Activated CD4-positive, alpha-beta T cell treated with anti-CD3 and anti-CD28 coated beads, Interleukin-2, amount 50 U/mL, for 1 hour (primary cell): Measurements from ENCODE around the gene REELD1.

Source experiments
- DNase-seq: peaks from one replicate; pipeline ENCODE4 v3.0.0-alpha.2; 2020

REELD1 gene

GRCh38 chr4:146229406-146229805, 15.1 kb downstream of the REELD1 start:
- DNase-seq: no peak

DNA sequence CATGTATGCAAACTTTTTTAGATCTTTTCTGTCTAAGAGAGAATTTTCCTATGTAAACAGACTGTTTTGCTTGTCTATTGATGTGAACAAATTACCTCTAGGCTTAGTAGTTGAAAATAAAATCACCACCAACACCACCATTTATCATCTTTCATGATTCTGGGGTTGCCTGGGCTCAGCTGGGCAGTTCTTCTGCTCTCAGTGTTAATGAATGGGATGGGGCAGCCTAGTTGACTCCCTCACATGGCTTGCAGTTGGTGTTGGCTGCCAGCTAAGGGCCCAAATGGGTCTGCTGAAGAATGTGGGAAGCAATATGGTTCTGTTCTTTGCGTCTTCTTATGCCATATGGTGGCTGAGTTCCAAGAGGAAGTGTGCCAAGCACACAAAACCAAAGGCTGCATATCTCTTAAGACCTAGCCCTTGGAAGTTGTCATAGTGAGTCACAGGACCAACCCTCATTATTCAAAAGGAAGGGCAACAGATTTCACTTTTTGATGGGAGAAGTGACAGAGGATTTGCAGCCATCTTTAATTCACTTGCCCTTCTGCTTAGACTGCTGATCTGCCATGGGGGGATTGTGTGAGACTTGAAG, 17.9 kb downstream of the REELD1 start:
- DNase-seq: no peak

DNA sequence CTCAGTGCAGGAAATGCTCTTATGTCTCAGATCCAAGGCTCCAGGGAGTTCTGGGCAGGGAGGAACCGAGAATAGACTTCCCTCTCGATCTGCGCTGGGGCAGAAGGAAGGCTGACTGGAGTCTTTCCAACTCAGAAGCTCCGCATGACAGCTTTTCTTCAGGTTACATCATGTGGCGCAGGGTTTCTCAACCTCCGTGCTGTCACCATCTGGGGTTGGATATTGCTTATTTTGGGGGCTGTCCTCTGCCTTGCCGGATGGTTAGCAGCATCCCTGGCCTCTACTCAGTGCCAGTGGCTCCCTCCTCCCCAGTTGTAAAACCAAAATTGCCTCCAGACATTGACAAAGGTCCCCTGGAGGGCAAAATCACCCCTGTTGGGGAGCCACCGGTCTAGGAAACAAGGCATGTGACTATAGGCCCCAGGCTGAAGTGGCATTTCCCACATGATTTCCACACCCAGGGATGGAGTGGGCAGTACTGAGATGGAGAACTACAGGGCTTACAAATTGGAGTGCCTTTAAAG, 21.4 kb downstream of the REELD1 start:
- DNase-seq: no peak

DNA sequence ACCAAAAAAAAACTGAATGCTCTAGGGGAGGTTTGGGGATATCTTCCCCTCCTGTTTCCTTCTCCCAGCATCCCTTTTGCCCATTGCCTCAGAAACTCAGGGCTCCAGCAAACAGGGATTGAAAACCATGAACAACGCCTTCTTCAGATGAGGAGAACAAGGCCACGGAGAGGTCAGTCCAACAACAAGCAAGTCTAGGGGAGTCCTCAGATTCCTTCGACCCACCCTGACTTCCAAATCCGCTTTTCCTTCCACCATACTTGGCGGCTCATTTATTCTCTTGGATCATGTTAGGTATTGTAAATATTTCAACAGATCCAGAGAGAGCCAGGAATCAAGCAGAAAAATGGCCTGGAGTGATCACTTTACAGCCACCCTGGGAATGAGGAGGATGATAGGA, 21.9 kb downstream of the REELD1 start:
- no peak for DNase-seq

GRCh38 chr4:146237092-146237491, 22.8 kb downstream of the REELD1 start:
- DNase-seq: no peak

GRCh38 chr4:146238107-146238506, 23.8 kb downstream of the REELD1 start:
- no peak for DNase-seq

- DNase-seq: peak; percentile 20
Measured at GRCh38 chr4:146243141-146243882, 29.0 kb downstream of the REELD1 start.

DNA sequence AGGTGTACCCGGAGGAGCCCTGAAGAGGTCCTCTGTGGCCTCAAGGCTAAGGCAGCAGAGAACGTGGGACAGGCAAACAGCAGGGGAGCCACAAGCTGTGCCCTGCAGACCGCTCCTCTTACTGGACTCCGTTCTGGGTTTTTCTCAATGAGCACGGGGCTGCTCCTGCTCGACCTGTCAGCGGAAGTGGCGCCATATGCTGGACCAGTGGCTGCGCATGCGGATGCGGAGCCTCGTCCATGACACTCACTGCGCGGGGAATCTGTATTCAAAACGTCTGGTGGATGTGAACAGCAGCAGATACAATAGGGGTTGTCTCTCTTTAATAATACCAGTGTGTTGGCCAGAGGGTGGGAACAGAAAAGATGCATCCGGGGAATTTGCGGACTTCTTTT, 29.5 kb downstream of the REELD1 start:
- no peak for DNase-seq

- DNase-seq: no peak
Measured at GRCh38 chr4:146244496-146244895, 30.2 kb downstream of the REELD1 start.

DNA sequence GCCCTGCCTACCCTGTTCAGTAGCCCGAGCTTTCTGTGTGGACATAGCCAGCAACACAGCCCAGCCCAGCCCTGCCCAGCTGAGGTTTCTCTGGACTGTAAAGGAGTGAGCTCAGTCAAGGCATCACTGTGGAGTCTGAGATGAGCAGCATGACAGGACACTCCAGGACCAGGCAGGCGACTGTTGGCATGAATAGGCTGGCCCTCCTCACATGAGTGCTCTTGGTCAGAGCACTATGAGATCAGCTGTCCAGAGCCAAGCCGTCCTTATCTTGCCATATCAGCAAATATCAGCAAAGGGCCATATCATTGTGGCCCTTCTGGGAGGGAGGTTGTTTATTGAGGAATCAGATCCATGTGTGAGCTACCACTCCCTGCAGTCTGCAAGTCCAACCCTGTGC, 30.9 kb downstream of the REELD1 start:
- no peak for DNase-seq

DNA sequence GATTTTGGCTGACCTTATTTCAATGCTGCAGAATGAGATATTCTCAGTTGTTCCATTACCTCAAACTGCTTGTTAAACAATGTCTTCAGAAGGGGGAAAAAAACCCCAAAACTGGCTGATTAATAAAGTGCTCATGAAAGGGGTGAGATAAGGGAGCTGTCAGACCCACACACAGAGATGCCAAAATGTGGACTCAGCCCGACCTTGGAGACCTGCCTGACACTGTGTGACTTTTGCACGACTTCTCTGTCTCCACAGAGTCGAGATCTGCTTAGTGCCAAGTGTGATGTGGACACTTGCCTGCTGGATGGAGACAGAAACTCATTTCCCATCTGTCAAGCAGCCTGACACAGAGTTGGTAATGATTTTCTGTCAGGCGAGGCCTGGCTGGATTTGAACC, 31.5 kb downstream of the REELD1 start:
- no peak for DNase-seq

- no peak for DNase-seq
Measured at GRCh38 chr4:146246381-146246780, 32.0 kb downstream of the REELD1 start.

DNA sequence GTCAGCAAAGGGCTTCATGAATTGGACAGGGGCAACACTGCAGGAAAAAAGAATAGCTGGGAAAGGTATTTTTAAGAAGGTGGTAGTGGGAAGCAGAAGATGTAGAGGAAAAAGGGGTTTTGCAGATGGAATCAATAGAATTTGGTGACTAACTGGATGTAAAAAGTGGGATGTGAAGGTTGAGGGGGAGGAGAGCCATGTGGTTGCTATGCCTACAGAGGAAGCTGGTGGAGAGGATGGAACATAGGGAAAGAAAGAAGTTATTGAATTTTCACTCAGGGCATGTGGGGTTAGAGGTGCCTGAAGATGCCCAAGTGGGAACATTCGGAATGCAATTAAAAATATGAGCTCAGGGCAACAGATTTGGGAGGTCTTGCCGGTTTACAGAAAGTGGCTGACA, 33.0 kb downstream of the REELD1 start:
- DNase-seq: no peak

DNA sequence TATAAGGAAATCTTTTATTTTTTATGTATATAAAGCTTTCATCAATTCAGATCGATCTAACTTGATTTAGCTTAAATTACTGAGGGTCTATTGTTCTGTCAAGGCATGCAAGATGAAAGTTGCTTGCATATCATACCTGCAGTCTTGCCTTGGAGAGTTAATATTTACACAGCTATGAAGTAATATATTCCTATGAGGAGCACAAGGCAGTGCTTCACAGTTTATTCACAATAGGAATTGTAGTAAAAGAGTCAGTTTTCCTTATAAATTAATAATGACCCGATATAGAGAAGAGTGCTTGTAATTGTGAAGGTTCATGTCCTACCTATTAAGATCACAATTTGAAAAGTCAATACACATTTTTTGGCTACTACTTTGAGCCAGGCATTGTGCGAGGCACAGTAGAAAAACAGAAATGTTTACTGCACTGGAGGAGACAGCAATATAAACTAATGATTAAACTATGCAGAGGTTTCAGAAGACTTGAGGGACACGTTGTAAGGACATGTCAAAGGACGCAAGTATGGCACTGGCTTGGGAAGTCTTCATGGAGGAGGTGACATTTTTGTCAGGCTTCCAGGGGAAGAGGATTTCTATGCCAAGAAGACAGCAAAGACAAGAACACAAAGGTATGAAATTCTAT, 38.8 kb downstream of the REELD1 start:
- no peak for DNase-seq

DNA sequence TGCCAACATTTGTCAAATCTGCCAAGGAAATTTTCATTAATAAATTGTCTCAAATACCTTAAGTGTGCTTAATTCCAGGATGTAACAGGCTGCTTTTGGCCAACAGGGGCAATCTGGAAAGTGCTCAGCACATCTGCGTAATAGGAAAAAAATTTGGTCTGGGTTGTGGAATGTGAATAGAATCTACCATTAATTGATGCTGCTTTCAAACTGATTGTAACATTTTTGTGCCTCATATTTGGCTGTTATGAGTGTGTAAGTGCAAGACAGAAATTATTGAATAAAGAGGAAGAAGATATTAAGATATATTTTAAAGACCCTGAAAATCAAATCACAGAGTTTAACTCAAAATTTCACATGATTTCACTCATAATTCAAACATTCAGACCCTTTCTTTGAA, 41.1 kb downstream of the REELD1 start:
- DNase-seq: no peak

- DNase-seq: no peak
Measured at GRCh38 chr4:146255874-146256273, 41.5 kb downstream of the REELD1 start.

DNA sequence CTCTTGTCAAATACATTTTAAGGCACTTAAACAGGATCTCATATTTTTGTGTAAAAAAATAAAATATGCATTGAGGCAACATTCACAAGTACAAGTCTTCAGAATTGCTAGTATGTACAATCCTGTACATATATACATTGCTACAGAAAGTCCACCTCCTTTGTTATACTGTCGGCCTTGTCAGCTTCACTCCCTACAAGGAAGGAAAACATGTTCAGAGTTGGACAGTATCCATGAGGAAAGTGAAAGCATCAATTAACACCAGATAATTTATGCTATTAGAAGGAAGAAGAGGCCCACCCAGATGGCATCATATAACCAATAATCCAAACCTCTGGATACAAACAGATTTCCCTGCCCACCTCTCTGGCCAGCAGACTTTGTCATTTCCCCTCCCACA, 42.0 kb downstream of the REELD1 start:
- DNase-seq: no peak

GRCh38 chr4:146257511-146257910, 43.2 kb downstream of the REELD1 start:
- no peak for DNase-seq

DNA sequence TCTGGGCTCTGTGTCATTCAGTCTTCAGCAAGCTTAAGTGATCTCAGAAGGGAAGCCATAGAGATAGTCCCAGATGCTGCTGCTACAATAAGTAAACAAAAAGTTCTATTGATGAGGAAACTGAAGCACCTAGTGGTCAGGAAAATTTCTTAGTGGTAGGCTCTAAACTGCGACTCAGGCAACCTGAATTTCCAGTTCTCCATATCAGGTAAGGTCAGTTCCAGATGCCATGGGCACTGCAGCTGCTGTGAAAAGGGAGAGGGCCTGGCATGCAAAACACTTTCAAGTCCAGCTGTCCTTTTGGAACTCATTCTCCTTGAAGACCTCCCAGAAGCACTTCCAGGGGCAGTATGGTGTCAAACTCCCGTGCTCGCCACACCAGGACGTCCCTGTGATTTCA, 46.2 kb downstream of the REELD1 start:
- no peak for DNase-seq

DNA sequence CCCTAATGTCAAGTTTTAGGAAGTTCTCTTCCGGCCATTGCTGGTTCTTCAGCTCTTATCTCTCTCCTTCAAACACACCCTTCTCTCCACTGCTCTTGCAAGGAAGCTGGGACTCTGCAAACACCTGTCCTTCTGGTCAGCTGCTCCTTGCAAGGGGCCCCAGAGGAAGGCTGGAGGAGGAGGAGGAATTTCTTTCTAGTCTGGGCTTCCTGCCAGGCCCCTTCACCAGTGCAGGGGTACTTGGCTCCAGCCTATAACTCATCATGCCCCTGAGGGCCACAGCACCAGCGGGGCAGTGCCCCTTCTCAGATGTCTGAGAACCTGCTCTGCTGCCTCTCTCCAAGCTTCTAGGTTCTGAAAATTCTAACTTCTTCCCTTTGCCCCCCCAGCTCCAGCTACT, 46.7 kb downstream of the REELD1 start:
- DNase-seq: no peak

GRCh38 chr4:146263793-146264192, 49.5 kb downstream of the REELD1 start:
- no peak for DNase-seq

DNA sequence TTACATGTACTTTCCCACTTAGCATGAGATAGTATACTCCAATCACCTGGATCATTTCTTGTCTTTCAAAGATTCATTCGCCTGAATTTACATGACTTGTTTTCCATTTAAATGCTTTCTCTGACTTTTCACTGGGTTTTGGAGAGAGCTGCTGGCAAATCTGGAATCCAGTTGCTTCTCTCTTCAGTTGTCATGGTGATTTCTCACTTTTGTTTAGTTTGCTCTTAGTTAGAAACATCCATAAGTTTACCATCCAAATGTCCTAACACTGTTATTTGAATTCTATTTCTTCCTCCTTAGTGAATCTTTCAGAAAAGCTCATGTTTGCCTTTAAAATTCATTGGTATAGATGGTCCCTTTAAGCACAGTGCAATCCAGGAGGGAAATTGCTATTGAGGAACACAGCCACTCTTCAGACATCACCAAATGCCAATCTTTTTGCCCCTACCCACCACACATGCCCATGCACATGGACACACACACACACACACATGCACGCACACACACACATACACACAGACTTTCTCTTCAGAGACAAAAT, 51.7 kb downstream of the REELD1 start:
- no peak for DNase-seq

DNA sequence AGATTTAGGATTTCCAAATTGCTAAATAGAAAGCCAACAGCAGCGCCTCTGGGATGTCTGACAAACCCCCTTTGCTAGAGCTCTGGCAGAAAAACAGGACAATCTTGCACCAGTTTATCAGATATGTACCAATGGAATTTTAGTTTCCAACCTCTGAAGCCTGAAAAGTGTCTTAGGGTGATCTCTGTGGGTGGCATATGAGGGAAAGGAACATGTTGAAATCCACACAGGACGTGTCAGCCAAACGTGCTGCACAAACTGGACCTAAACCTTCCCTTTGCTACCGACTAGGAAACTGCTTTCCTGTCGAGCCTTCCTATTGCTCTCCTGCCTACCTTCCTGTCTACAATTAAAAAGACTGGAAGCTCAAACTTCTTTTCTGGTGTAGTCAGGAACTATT, 53.5 kb downstream of the REELD1 start:
- DNase-seq: no peak

DNA sequence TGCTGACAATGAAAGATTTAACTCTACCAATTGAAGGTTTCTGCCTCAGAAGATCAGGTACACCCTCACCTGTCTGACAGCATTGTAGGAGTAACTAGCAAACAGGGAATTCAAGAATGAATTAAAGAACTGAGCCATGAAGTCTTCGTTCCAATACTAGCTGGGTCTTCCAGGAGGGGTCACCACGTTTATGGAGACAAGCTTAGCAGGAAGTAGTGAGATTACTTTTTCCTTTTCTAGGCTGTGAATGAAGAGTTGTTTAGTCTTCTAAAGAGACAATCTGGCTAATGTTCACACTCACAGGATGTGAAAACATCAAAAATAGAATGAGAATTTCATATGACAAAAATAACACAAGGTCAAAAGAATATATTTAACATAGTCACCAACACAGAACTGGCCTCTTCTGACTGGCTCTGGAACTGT, 54.9 kb downstream of the REELD1 start:
- no peak for DNase-seq
